Pancreas (tissue), 10 donors: Measurements from ENCODE around the gene TENT5C. TPM values are rescaled to one million over a fixed set of nuclear protein-coding genes. Genes with fewer than 3 reads are reported as not detected.

ENCODE experiments used
- ATAC-seq, 4 donors: fragments of 200-7000 bp; cut with Tn5 transposase; one replicate each; pipeline versions ENCODE4 v1.8.0 to v1.9.1; 2020; ENCODE audit warnings: mild to moderate bottlenecking in 4 of 4, moderate library complexity in 4 of 4
- DNase-seq, 6 donors: peaks; one replicate each; pipeline ENCODE4 v3.0.0-alpha.2; 2020
- FAIRE-seq: peaks from 2 replicates; lab custom pipeline; 2012; peaks lifted over from hg19 to GRCh38; lab: Jason Lieb, UNC
- H3K27ac ChIP-seq, 4 donors: fragments of 200-600 bp; sonication (generic); 1 replicate in 3 of 4; 2 replicates in 1 of 4; pipeline versions ENCODE4 v1.5.0 to v1.8.0; 2020
- H3K27me3 ChIP-seq, 4 donors: fragments of 200-600 bp; one replicate each; pipeline ENCODE4 v1.8.0; 2021
- H3K36me3 ChIP-seq, 3 donors: fragments of 200-600 bp; sonication (generic) in 1 of 3; one replicate each; pipeline versions ENCODE4 v1.5.0 to v1.8.0; 2020 to 2021
- H3K4me1 ChIP-seq, 3 donors: fragments of 200-600 bp; one replicate each; pipeline ENCODE4 v1.8.0; 2021
- H3K4me3 ChIP-seq, 4 donors: fragments of 200-600 bp; sonication (generic) in 2 of 4; one replicate each; pipeline versions ENCODE4 v1.5.0 to v1.8.0; 2020 to 2021
- H3K9me3 ChIP-seq, 4 donors: fragments of 200-600 bp; one replicate each; pipeline ENCODE4 v1.8.0; 2021
- CTCF ChIP-seq, 4 donors: fragments of 200-600 bp; sonication (generic) in 3 of 4; IDR thresholded peaks; one replicate each; pipeline versions ENCODE4 v1.5.0 to v1.8.0; 2021; ENCODE audit warnings: antibody characterized with exemption in 4 of 4
- WGBS, 2 donors: extraction: QIAGEN DNeasy Blood & Tissue Kit; methylation state at CpG; one replicate each; pipeline ENCODE4 v1.1.7; 2013; 5-methylcytosine and 5-hydroxymethylcytosine counted together
- intact Hi-C, 3 donors: fragments of 100-400 bp; cut with DNase I; formaldehyde crosslinking; loops; one replicate each; pipeline versions ENCODE4 v1.11.1 to v1.14.2; 2022
- polyA plus RNA-seq, 2 donors: library from polyadenylated mRNA; stranded (reverse); fragments of 200-250 nt; gene quantifications; one replicate each; pipeline ENCODE4 v1.2.3, GENCODE V29; 2013
- total RNA-seq, 6 donors: library from RNA; stranded (reverse); fragmentation: NEBNext Ultra II Directional in 4 of 6; extraction: Animal tissue kit (Norgen Biotek cat#: 25700) in 4 of 6; gene quantifications; one replicate each; pipeline versions ENCODE4 v1.2.1 to v1.2.4, GENCODE V29; 2021 to 2023
- donor health status: healthy with polysubstance abuse.
- donor health status: DM: no; HTN: no; CAD: no; lungs with moderate emphysema.
- donor health status: DM: no; HTN: no; CAD: no.
- donor health status: control.
- donor health status: control.
- donor health status: Bipolar disorder and iron deficiency.
- donor health status: DM: yes; HTN: yes; CAD: no.
- donor health status: DM: no; HTN: no; CAD: no.
- donor health status: DM: no; HTN: no; CAD: no.
- donor health status: DM: yes; HTN: yes; CAD: no.

TENT5C gene
- total and polyA plus RNA-seq, 8 donors: 6.7 to 68.1 (median 31.5) TPM

- no peak for TF ChIP-seq CTCF (IDR thresholded peaks at IDR 0.05)
- 89 to 91% methylated on average over 3 of the region's 3 CpGs for WGBS, 2 donors
- Histone ChIP-seq H3K27ac (no peak overlapping the region), H3K36me3 (no peaks in the 10 kb centered on the region), H3K4me1 (no peaks in the 10 kb centered on the region), H3K4me3 (no peak overlapping the region), H3K27me3 (no peaks in the 10 kb centered on the region), H3K9me3 (no peaks in the 10 kb centered on the region)
- ATAC-seq: no peak
- intact Hi-C loops: no loop called here
- FAIRE-seq: no peak
- no peak for DNase-seq
Observed at GRCh38 chr1:117644696-117645311, 39.0 kb downstream of the TENT5C start.

- Histone ChIP-seq H3K27ac (no peak overlapping the region), H3K4me3 (no peak overlapping the region), H3K27me3 (no peaks in the 10 kb centered on the region), H3K4me1 (no peaks in the 10 kb centered on the region), H3K9me3 (no peaks in the 10 kb centered on the region), H3K36me3 (no peaks in the 10 kb centered on the region)
- WGBS, 2 donors: 84 to 86% methylated on average over 4 of the region's 4 CpGs
- no peak for ATAC-seq
- TF ChIP-seq CTCF (IDR thresholded peaks at IDR 0.05): no peak
- DNase-seq: no peak
- no peak for FAIRE-seq
- intact Hi-C loops: no loop called here
Observed at GRCh38 chr1:117645343-117645742, 39.5 kb downstream of the TENT5C start.

GRCh38 chr1:117646007-117646811 is 40.4 kb downstream of the TENT5C start:
- no peak for TF ChIP-seq CTCF (IDR thresholded peaks at IDR 0.05)

GRCh38 chr1:117646956-117647355 is 41.1 kb downstream of the TENT5C start:
- Histone ChIP-seq H3K9me3 (no peaks in the 10 kb centered on the region), H3K4me1 (no peaks in the 10 kb centered on the region), H3K4me3 (no peak overlapping the region), H3K27me3 (no peaks in the 10 kb centered on the region), H3K27ac (no peak overlapping the region), H3K36me3 (no peaks in the 10 kb centered on the region)
- TF ChIP-seq CTCF (IDR thresholded peaks at IDR 0.05): no peak
- no peak for ATAC-seq
- intact Hi-C loops: no loop called here
- no peak for DNase-seq
- FAIRE-seq: no peak
- 92 to 94% methylated on average over 12 of the region's 12 CpGs for WGBS, 2 donors

More at GRCh38 chr1:117646007-117646811, 40.4 kb downstream of the TENT5C start:
- H3K27ac ChIP-seq: no peak overlapping the region
- DNase-seq (no peak), FAIRE-seq (no peak), ATAC-seq (peak in 2 of 4 donors; percentile 41 to 42)
- no peaks in the 10 kb centered on the region for H3K27me3 ChIP-seq
- no peaks in the 10 kb centered on the region for H3K36me3 ChIP-seq
- H3K4me3 ChIP-seq: no peak overlapping the region
- intact Hi-C loops: no loop called here
- no peaks in the 10 kb centered on the region for H3K4me1 ChIP-seq
- no peaks in the 10 kb centered on the region for H3K9me3 ChIP-seq
- 86% methylated on average over 10 of the region's 10 CpGs for WGBS, 2 donors

- FAIRE-seq (no peak), ATAC-seq (no peak), DNase-seq (no peak)
- H3K4me1 ChIP-seq: no peaks in the 10 kb centered on the region
- no peak overlapping the region for H3K4me3 ChIP-seq
- 63 to 96% methylated on average over 2 of the region's 2 CpGs for WGBS, 2 donors
- H3K36me3 ChIP-seq: no peaks in the 10 kb centered on the region
- TF ChIP-seq CTCF (IDR thresholded peaks at IDR 0.05): no peak
- no peaks in the 10 kb centered on the region for H3K9me3 ChIP-seq
- no peak overlapping the region for H3K27ac ChIP-seq
- intact Hi-C loops: no loop called here
- no peaks in the 10 kb centered on the region for H3K27me3 ChIP-seq
Observed at GRCh38 chr1:117648015-117648414, 42.2 kb downstream of the TENT5C start.
